Heart left ventricle (tissue), 16 donors: ENCODE measurements around the gene ANK2. TPM values are rescaled to one million over a fixed set of nuclear protein-coding genes. Genes with fewer than 3 reads are reported as not detected.
"Not testable (repeated sequence)": the region's sequence is repeated elsewhere in the genome, so short reads cannot be mapped to it uniquely, and the experiment has no call there.

Source experiments
- ATAC-seq, 4 donors: fragments of 200-7000 bp; cut with Tn5 transposase; one replicate each; pipeline ENCODE4 v1.9.1; 2020 to 2022; ENCODE audit warnings: moderate library complexity in 4 of 4, mild to moderate bottlenecking in 3 of 4, moderate number of reproducible peaks in 1 of 4
- DNase-seq, 5 donors: peaks; one replicate each; pipeline ENCODE4 v3.0.0-alpha.2; 2020
- H3K27ac ChIP-seq, 12 donors: fragments of 200-600 bp; sonication (generic) in 4 of 12; one replicate each; pipeline versions ENCODE4 v1.5.0 to v1.8.0; 2016 to 2022; ENCODE audit warnings: mild to moderate bottlenecking in 2 of 12
- H3K27me3 ChIP-seq, 9 donors: fragments of 200-600 bp; sonication (generic) in 2 of 9; one replicate each; pipeline versions ENCODE4 v1.5.1 to v1.8.0; 2016 to 2022; ENCODE audit warnings: mild to moderate bottlenecking in 3 of 9
- H3K36me3 ChIP-seq, 9 donors: fragments of 200-600 bp; sonication (generic) in 2 of 9; one replicate each; pipeline versions ENCODE4 v1.5.0 to v1.8.0; 2018 to 2022; ENCODE audit warnings: mild to moderate bottlenecking in 2 of 9
- H3K4me1 ChIP-seq, 12 donors: fragments of 200-600 bp; sonication (generic) in 4 of 12; one replicate each; pipeline versions ENCODE4 v1.5.0 to v1.8.0; 2016 to 2022; ENCODE audit warnings: mild to moderate bottlenecking in 3 of 12
- H3K4me3 ChIP-seq, 12 donors: fragments of 200-600 bp; sonication (generic) in 4 of 12; one replicate each; pipeline versions ENCODE4 v1.5.0 to v1.8.0; 2017 to 2022; ENCODE audit warnings: mild to moderate bottlenecking in 9 of 12, moderate library complexity in 4 of 12
- H3K9me3 ChIP-seq, 12 donors: fragments of 200-600 bp; sonication (generic) in 4 of 12; one replicate each; pipeline versions ENCODE4 v1.5.0 to v1.8.0; 2016 to 2022; ENCODE audit warnings: mild to moderate bottlenecking in 1 of 12
- POLR2A ChIP-seq, 2 donors: fragments of 450-650 bp; IDR thresholded peaks; one replicate each; pipeline ENCODE4 v1.6.1; 2017; ENCODE audit warnings: antibody characterized with exemption in 2 of 2, mild to moderate bottlenecking in 2 of 2, moderate library complexity in 2 of 2
- WGBS, 4 donors: extraction: QIAGEN DNeasy Blood & Tissue Kit in 2 of 4; methylation state at CpG; one replicate each; pipeline versions ENCODE4 v1.1.5 to v1.1.7; 2013 to 2018; 5-methylcytosine and 5-hydroxymethylcytosine counted together
- intact Hi-C, 10 donors: fragments of 100-400 bp; cut with DNase I; formaldehyde crosslinking; loops; one replicate each; pipeline versions ENCODE4 v1.11.1 to v1.14.2; 2022
- polyA plus RNA-seq, 2 donors: library from polyadenylated mRNA; stranded (reverse); fragments of 200-250 nt; gene quantifications; one replicate each; pipeline ENCODE4 v1.2.3, GENCODE V29; 2013
- total RNA-seq, 9 donors: library from RNA; depleted of rRNA in 2 of 9; stranded (reverse); fragments of >200 nt in 2 of 9; fragmentation: NEBNext Ultra II Directional in 3 of 9; extraction: Animal tissue kit (Norgen Biotek cat#: 25700) in 3 of 9; gene quantifications; one replicate each; pipeline versions ENCODE4 v1.1.0 to v1.2.4, GENCODE V29; 2016 to 2023
- TF ChIP-seq, protein P1 (sequence below), 12 donors: fragments of 200-600 bp; sonication (generic) in 4 of 12; IDR thresholded peaks; one replicate each; pipeline versions ENCODE4 v1.5.0 to v1.8.0; 2018 to 2022; ENCODE audit warnings: antibody characterized with exemption in 12 of 12, mild to moderate bottlenecking in 5 of 12
- donor health status: ischemic (EF 13 %, LVEDD 7.1; RV severe dilation, severe dysfunction).
- donor health status: healthy with polysubstance abuse.
- donor health status: DM: no; HTN: yes; CAD: no.
- donor health status: DM: no; HTN: no; CAD: no.
- donor health status: ischemic (EF 25% LVEDD 6.9; RV normal size, moderate dysfunction).
- donor health status: ischemic (EF 25% LVEDD 5.7; RV mildly dilated, moderate dysfunction).
- donor health status: healthy.
- donor health status: DM: yes; HTN: yes; CAD: no.
- donor health status: ischemic (EF 35%, LVEDD 5.7; RV mildly dilated, moderate dysfunction).
- donor health status: nonischemic (EF 11% LVEDD 7.7; RV severe dilation, severe dysfunction).
- donor health status: DM: yes; HTN: yes; CAD: no.
- donor health status: PGD.
- donor health status: ischemic (EF 29% LVEDD 5.4; RV normal size, mild dysfunction).
- donor health status: nonischemic (EF 23%, LVEDD 6.1; RV moderate dilation, normal function).

ANK2 gene
- total and polyA plus RNA-seq, 11 donors, result 30.7 to 351 (median 267) TPM

DNA sequence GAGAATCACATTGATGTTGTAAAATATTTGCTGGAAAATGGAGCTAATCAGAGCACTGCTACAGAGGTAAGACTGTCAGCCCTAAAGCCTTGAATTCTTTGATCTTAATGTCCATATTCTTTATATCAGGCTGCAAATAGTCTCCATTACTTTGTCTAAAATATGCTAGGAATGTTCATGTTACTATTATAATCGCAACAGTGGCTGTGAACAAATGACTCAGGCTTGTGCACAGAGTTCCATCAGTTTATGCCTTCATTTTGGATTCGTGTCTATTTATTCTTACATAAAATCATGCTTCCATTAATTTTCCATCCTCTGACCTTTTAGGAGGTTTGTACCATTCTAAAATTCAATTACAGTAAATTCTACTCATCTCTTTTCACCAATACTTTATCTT is 182.7 kb downstream of the ANK2 start:
- ATAC-seq (no peak), DNase-seq (no peak)
- Histone ChIP-seq H3K36me3 (peaks cover 0 to 2% (median 0%) of the 10 kb centered on the region in 9 donors), H3K9me3 (no peaks in the 10 kb centered on the region), H3K27me3 (no peaks in the 10 kb centered on the region), H3K4me3 (no peak overlapping the region), H3K4me1 (peaks cover 0 to 8% (median 0%) of the 10 kb centered on the region in 12 donors), H3K27ac (no peak overlapping the region)
- TF ChIP-seq, protein P1, sequence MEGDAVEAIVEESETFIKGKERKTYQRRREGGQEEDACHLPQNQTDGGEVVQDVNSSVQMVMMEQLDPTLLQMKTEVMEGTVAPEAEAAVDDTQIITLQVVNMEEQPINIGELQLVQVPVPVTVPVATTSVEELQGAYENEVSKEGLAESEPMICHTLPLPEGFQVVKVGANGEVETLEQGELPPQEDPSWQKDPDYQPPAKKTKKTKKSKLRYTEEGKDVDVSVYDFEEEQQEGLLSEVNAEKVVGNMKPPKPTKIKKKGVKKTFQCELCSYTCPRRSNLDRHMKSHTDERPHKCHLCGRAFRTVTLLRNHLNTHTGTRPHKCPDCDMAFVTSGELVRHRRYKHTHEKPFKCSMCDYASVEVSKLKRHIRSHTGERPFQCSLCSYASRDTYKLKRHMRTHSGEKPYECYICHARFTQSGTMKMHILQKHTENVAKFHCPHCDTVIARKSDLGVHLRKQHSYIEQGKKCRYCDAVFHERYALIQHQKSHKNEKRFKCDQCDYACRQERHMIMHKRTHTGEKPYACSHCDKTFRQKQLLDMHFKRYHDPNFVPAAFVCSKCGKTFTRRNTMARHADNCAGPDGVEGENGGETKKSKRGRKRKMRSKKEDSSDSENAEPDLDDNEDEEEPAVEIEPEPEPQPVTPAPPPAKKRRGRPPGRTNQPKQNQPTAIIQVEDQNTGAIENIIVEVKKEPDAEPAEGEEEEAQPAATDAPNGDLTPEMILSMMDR (IDR thresholded peaks at IDR 0.05), result no peak
- TF ChIP-seq POLR2A (IDR thresholded peaks at IDR 0.05), result no peak
- WGBS, 4 donors, result 37 to 50% (median 45%) methylated on average over 2 of the region's 2 CpGs
- intact Hi-C loops, result no loop called here

DNA sequence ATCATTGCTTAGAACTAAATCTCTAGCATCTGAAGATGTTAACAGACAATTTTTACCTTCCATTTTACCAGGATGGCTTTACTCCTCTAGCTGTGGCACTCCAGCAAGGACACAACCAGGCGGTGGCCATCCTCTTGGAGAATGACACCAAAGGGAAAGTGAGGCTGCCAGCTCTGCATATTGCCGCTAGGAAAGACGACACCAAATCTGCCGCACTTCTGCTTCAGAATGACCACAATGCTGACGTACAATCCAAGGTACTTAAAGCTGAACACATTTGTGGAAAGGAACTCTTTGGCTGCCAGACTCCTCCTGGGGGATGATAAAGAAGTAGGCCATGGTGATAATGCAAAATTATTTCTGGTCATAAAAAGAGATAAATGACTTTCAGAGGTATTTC is 187.5 kb downstream of the ANK2 start:
- ATAC-seq (peak in 2 of 4 donors; percentile 69 to 83), DNase-seq (peak in 1 of 5 donors; percentile 33)
- TF ChIP-seq, protein P1 (IDR thresholded peaks at IDR 0.05), result no peak
- no peak for TF ChIP-seq POLR2A (IDR thresholded peaks at IDR 0.05)
- WGBS, 4 donors, result 47 to 61% (median 56%) methylated on average over 5 of the region's 5 CpGs
- H3K9me3 ChIP-seq, result no peaks in the 10 kb centered on the region
- no peak overlapping the region for H3K4me3 ChIP-seq
- H3K27ac ChIP-seq, result no peak overlapping the region
- H3K27me3 ChIP-seq, result no peaks in the 10 kb centered on the region
- H3K4me1 ChIP-seq, result peaks cover 0 to 8% (median 0%) of the 10 kb centered on the region in 12 donors
- intact Hi-C loops, result no loop called here
- H3K36me3 ChIP-seq, result peaks cover 0 to 23% (median under 1%) of the 10 kb centered on the region in 9 donors

DNA sequence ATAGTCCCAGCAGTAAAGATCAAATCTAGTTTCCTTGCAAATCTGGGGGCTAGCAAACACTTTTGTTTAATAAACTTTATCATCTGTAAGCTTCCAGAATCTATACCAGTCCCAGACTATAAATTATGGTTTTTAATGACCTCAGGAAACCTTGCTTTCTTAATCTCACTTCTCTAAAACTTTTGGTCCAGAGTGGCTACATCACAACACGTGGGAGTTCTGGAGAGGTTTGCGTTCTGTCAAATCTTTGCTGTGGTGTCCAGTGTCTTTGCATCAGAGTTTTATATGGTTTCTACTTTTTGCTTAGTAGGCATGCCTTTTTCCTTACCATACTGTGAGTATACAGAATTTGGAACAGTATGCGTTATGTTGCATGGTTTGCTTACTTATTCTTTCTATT is 193.9 kb downstream of the ANK2 start:
- H3K27ac ChIP-seq, result no peak overlapping the region
- DNase-seq (no peak), ATAC-seq (no peak)
- no peak for TF ChIP-seq POLR2A (IDR thresholded peaks at IDR 0.05)
- TF ChIP-seq, protein P1 (IDR thresholded peaks at IDR 0.05), result no peak
- H3K9me3 ChIP-seq, result peaks cover 0 to 4% (median 0%) of the 10 kb centered on the region in 12 donors
- no peaks in the 10 kb centered on the region for H3K27me3 ChIP-seq
- intact Hi-C loops, result loop anchor here in 4 of 10 donors (10.0 kb wide), 2 partner anchors 129 to 139 kb away; no protein-coding TSS in a partner anchor
- H3K36me3 ChIP-seq, result peaks cover 0 to 23% (median 2%) of the 10 kb centered on the region in 9 donors
- H3K4me1 ChIP-seq, result no peaks in the 10 kb centered on the region
- no peak overlapping the region for H3K4me3 ChIP-seq
- 78 to 85% (median 82%) methylated on average over 3 of the region's 3 CpGs for WGBS, 4 donors

DNA sequence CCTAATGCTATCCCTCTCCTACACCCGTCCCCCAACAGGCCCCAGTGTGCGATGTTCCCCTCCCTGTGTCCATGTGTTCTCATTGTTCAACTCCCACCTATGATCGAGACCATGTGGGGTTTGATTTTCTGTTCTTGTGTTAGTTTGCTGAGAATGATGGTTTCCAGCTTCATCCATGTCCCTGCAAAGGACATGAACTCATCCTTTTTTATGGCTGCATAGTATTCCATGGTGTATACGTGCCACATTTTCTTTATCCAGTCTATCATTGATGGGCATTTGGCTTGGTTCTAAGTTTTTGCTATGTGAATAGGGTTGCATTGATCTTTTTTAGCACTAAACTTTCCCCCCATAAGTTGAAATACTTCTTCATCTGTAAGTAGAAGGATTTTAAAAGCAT is 195.3 kb downstream of the ANK2 start:
- not testable (repeated sequence) for ATAC-seq, H3K4me1 ChIP-seq, H3K4me3 ChIP-seq, DNase-seq, H3K27me3 ChIP-seq, H3K9me3 ChIP-seq, H3K27ac ChIP-seq
- H3K36me3 ChIP-seq, result peaks cover 0 to 23% (median 2%) of the 10 kb centered on the region in 9 donors
- intact Hi-C loops, result loop anchor here in 5 of 10 donors (5.0 to 10.0 kb wide), 3 partner anchors 130 to 140 kb away; no protein-coding TSS in a partner anchor
- 89 to 96% (median 94%) methylated on average over 4 of the region's 4 CpGs for WGBS, 4 donors

DNA sequence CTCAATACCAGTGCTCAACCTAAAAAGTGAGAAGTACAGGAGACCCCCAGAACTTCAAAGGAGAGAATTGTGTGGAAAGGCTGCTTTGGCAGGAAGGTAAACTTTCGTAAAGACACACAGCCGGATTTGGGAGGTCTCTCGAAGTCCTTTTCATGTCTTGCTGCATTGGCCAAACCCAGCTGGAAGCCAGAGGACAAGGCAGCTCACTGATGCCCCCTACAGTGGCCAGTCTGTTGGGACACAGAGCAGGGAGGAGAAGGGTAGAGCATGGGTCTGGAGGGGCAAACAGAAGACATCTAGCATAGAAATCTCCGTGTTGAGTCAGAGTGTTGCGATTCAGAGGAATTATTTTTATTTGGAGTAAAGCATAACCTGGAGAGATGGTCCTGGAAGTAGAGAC is 198.9 kb downstream of the ANK2 start:
- Histone ChIP-seq H3K27ac (no peak overlapping the region), H3K27me3 (no peaks in the 10 kb centered on the region), H3K4me1 (no peaks in the 10 kb centered on the region), H3K9me3 (peaks cover 0 to 4% (median 0%) of the 10 kb centered on the region in 12 donors), H3K4me3 (no peak overlapping the region), H3K36me3 (peaks cover 0 to 26% (median 0%) of the 10 kb centered on the region in 9 donors)
- 77 to 88% (median 79%) methylated on average over 5 of the region's 5 CpGs for WGBS, 4 donors
- ATAC-seq, result no peak
- intact Hi-C loops, result loop anchor here in 5 of 10 donors (5.0 to 10.0 kb wide), 3 partner anchors 134 to 144 kb away; no protein-coding TSS in a partner anchor
- no peak for TF ChIP-seq POLR2A (IDR thresholded peaks at IDR 0.05)
- TF ChIP-seq, protein P1 (IDR thresholded peaks at IDR 0.05), result peak in 5 of 12 donors; percentile 7 to 28 (median 20)
- DNase-seq, result no peak
